Measurements from ENCODE around the gene FOXP1. TPM values are rescaled to one million over a fixed set of nuclear protein-coding genes. Genes with fewer than 3 reads are reported as not detected.

The FOXP1 gene
- polyA plus RNA-seq, 4 donors = 4.9 to 66.5 (median 15.3) TPM

GRCh38 chr3:71088019-71088708, 495.4 kb downstream of the FOXP1 start:
- Histone ChIP-seq H3K27ac (ENCODE audit: low read depth in 1 of 3, low read length in 2 of 3) (peak overlapping the region in 2 of 3 donors; percentile 9 to 20), H3K27me3 (ENCODE audit: control insufficient read depth in 3 of 3, insufficient read depth in 3 of 3, low read length in 3 of 3) (no peaks in the 10 kb centered on the region), H3K9me3 (ENCODE audit: control insufficient read depth in 2 of 2, insufficient read depth in 1 of 2, low read depth in 1 of 2, low read length in 1 of 2) (no peaks in the 10 kb centered on the region), H3K4me1 (ENCODE audit: control insufficient read depth in 3 of 3, insufficient read depth in 2 of 3, low read depth in 1 of 3, low read length in 2 of 3) (peaks cover 0 to 10% (median 8%) of the 10 kb centered on the region in 3 donors), H3K4me3 (ENCODE audit: low read depth in 1 of 3, low read length in 3 of 3) (no peak overlapping the region), H3K36me3 (ENCODE audit: control insufficient read depth in 3 of 3, insufficient read depth in 2 of 3, low read depth in 1 of 3, low read length in 3 of 3) (peaks cover 0 to 14% (median 0%) of the 10 kb centered on the region in 3 donors)
- FAIRE-seq = no peak
- no peak for DNase-seq
- 80 to 87% (median 83%) methylated on average over 8 of the region's 8 CpGs for WGBS, 3 donors

- peaks cover 0 to 17% (median 2%) of the 10 kb centered on the region in 3 donors for H3K36me3 ChIP-seq (ENCODE audit: control insufficient read depth in 3 of 3, insufficient read depth in 2 of 3, low read depth in 1 of 3, low read length in 3 of 3)
- 74 to 83% (median 76%) methylated on average over 9 of the region's 9 CpGs for WGBS, 3 donors
- no peak overlapping the region for H3K4me3 ChIP-seq (ENCODE audit: low read depth in 1 of 3, low read length in 3 of 3)
- H3K4me1 ChIP-seq (ENCODE audit: control insufficient read depth in 3 of 3, insufficient read depth in 2 of 3, low read depth in 1 of 3, low read length in 2 of 3) = peaks cover 0 to 10% (median 8%) of the 10 kb centered on the region in 3 donors
- no peaks in the 10 kb centered on the region for H3K9me3 ChIP-seq (ENCODE audit: control insufficient read depth in 2 of 2, insufficient read depth in 1 of 2, low read depth in 1 of 2, low read length in 1 of 2)
- peak overlapping the region in 1 of 3 donors; percentile 32 for H3K27ac ChIP-seq (ENCODE audit: low read depth in 1 of 3, low read length in 2 of 3)
- DNase-seq (no peak), FAIRE-seq (no peak)
- H3K27me3 ChIP-seq (ENCODE audit: control insufficient read depth in 3 of 3, insufficient read depth in 3 of 3, low read length in 3 of 3) = no peaks in the 10 kb centered on the region
Observed at GRCh38 chr3:71087143-71088018, 496.1 kb downstream of the FOXP1 start.

GRCh38 chr3:71086777-71087142, 496.8 kb downstream of the FOXP1 start:
- Histone ChIP-seq H3K27ac (ENCODE audit: low read depth in 1 of 3, low read length in 2 of 3) (peak overlapping the region in 1 of 3 donors; percentile 32), H3K36me3 (ENCODE audit: control insufficient read depth in 3 of 3, insufficient read depth in 2 of 3, low read depth in 1 of 3, low read length in 3 of 3) (peaks cover 0 to 17% (median 2%) of the 10 kb centered on the region in 3 donors), H3K27me3 (ENCODE audit: control insufficient read depth in 3 of 3, insufficient read depth in 3 of 3, low read length in 3 of 3) (no peaks in the 10 kb centered on the region), H3K9me3 (ENCODE audit: control insufficient read depth in 2 of 2, insufficient read depth in 1 of 2, low read depth in 1 of 2, low read length in 1 of 2) (no peaks in the 10 kb centered on the region), H3K4me3 (ENCODE audit: low read depth in 1 of 3, low read length in 3 of 3) (no peak overlapping the region), H3K4me1 (ENCODE audit: control insufficient read depth in 3 of 3, insufficient read depth in 2 of 3, low read depth in 1 of 3, low read length in 2 of 3) (peaks cover 0 to 10% (median 8%) of the 10 kb centered on the region in 3 donors)
- WGBS, 3 donors = 92 to 97% (median 93%) methylated on average over 4 of the region's 4 CpGs
- FAIRE-seq (no peak), DNase-seq (no peak)

- Histone ChIP-seq H3K4me1 (ENCODE audit: control insufficient read depth in 3 of 3, insufficient read depth in 2 of 3, low read depth in 1 of 3, low read length in 2 of 3) (peaks cover 5 to 12% (median 7%) of the 10 kb centered on the region in 3 donors), H3K27ac (ENCODE audit: low read depth in 1 of 3, low read length in 2 of 3) (no peak overlapping the region), H3K9me3 (ENCODE audit: control insufficient read depth in 2 of 2, insufficient read depth in 1 of 2, low read depth in 1 of 2, low read length in 1 of 2) (no peaks in the 10 kb centered on the region), H3K27me3 (ENCODE audit: control insufficient read depth in 3 of 3, insufficient read depth in 3 of 3, low read length in 3 of 3) (no peaks in the 10 kb centered on the region), H3K36me3 (ENCODE audit: control insufficient read depth in 3 of 3, insufficient read depth in 2 of 3, low read depth in 1 of 3, low read length in 3 of 3) (peaks cover 0 to 11% (median 2%) of the 10 kb centered on the region in 3 donors), H3K4me3 (ENCODE audit: low read depth in 1 of 3, low read length in 3 of 3) (no peak overlapping the region)
- 76 to 89% (median 80%) methylated on average over 3 of the region's 3 CpGs for WGBS, 3 donors
- FAIRE-seq (no peak), DNase-seq (no peak)
Observed at GRCh38 chr3:71083726-71084131, 499.8 kb downstream of the FOXP1 start.

DNA sequence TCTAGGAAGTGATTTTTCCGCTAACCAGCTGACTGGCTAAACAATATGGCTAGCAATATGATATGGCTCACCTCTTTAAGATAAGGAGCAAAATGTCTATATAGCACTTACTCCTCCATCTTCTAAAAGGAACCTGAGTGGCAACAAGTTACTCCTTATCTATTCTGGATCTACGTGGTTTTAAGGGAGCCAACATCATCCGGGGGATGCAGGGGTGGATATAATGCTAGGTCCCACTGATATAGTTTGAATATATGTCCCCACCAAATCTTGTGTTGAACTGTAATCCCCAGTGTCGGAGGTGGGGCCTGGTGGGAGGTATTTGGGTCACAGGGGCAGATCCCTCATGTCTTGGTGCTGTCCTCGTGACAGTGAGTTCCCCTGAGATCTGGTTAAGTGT, 500.7 kb downstream of the FOXP1 start:
- FAIRE-seq = no peak
- Histone ChIP-seq H3K4me1 (ENCODE audit: control insufficient read depth in 3 of 3, insufficient read depth in 2 of 3, low read depth in 1 of 3, low read length in 2 of 3) (peaks cover 5 to 8% (median 8%) of the 10 kb centered on the region in 3 donors), H3K4me3 (ENCODE audit: low read depth in 1 of 3, low read length in 3 of 3) (no peak overlapping the region), H3K27ac (ENCODE audit: low read depth in 1 of 3, low read length in 2 of 3) (no peak overlapping the region), H3K27me3 (ENCODE audit: control insufficient read depth in 3 of 3, insufficient read depth in 3 of 3, low read length in 3 of 3) (no peaks in the 10 kb centered on the region), H3K9me3 (ENCODE audit: control insufficient read depth in 2 of 2, insufficient read depth in 1 of 2, low read depth in 1 of 2, low read length in 1 of 2) (no peaks in the 10 kb centered on the region), H3K36me3 (ENCODE audit: control insufficient read depth in 3 of 3, insufficient read depth in 2 of 3, low read depth in 1 of 3, low read length in 3 of 3) (peaks cover 0 to 11% (median 2%) of the 10 kb centered on the region in 3 donors)
- DNase-seq = no peak
- WGBS, 3 donors = 93 to 98% (median 95%) methylated on average over 5 of the region's 5 CpGs

DNA sequence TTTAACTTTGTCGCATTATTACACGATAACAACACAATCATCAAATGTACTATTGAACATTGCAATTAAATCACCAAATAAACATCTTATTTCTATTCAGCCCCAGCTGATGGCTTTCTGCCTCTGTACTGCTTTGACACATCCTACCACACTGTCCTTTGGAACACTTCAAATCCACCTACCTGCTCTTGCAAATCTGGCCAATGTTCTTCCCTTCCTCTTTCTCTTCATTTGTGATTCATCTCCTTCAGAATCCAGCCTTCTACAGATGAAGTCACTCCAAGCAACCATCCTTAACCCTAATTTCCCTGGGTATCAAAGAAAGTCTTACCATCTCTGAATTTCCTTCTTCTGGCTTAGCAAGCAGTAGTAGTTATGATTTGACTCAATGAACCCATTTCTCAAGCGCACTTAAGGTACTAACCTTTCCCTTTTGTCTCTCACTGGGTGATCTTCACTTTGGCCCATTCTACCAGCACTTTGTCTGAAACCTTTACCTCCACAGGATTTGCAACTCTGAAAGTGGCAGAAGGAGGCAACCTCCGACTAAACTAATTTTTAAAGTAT, 502.9 kb downstream of the FOXP1 start:
- Histone ChIP-seq H3K9me3 (ENCODE audit: control insufficient read depth in 2 of 2, insufficient read depth in 1 of 2, low read depth in 1 of 2, low read length in 1 of 2) (no peaks in the 10 kb centered on the region), H3K4me1 (ENCODE audit: control insufficient read depth in 3 of 3, insufficient read depth in 2 of 3, low read depth in 1 of 3, low read length in 2 of 3) (peaks cover 5 to 12% (median 6%) of the 10 kb centered on the region in 3 donors), H3K27ac (ENCODE audit: low read depth in 1 of 3, low read length in 2 of 3) (no peak overlapping the region), H3K27me3 (ENCODE audit: control insufficient read depth in 3 of 3, insufficient read depth in 3 of 3, low read length in 3 of 3) (no peaks in the 10 kb centered on the region), H3K4me3 (ENCODE audit: low read depth in 1 of 3, low read length in 3 of 3) (no peak overlapping the region), H3K36me3 (ENCODE audit: control insufficient read depth in 3 of 3, insufficient read depth in 2 of 3, low read depth in 1 of 3, low read length in 3 of 3) (peaks cover 0 to 15% (median 2%) of the 10 kb centered on the region in 3 donors)
- WGBS, 3 donors = 57 to 65% (median 62%) methylated on average over 4 of the region's 4 CpGs
- DNase-seq (no peak), FAIRE-seq (no peak)

DNA sequence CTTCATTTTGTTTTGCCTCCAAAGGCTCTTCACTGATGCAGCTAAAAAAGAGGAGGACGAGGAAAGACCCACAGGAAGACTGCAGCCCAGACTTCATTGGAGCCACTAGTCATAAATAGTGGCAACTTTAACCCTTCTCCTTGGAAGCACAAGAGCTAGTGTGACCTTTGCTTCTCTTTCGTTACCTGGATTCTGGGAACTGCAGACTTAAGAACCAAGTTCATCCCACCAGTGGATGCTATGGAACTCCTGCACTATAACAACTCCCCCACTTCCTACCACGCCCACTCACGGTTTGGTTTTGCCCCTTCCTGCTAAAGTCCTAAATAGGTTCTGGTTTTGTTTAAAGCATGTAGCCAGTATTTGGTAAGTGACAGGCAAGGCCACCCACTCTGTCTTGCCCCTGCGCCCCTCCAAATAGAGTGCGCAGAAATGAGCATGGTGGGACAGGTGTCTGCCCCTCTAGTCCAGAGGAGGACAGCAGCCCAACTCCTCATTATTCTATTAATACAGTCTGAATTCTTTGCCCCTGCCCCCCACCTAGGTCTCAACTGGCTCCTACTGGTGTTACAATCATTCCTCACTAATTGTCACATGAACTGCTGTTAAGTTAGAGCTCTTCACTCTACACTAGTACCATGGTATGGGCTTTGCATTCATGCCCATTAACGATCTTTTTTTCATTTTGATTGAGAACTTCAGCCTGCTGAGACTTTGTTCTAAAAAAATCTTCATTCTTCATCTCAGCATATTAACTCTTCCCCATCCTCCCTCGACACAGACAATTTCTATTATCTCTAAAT, 504.6 kb downstream of the FOXP1 start:
- Histone ChIP-seq H3K27me3 (ENCODE audit: control insufficient read depth in 3 of 3, insufficient read depth in 3 of 3, low read length in 3 of 3) (no peaks in the 10 kb centered on the region), H3K27ac (ENCODE audit: low read depth in 1 of 3, low read length in 2 of 3) (no peak overlapping the region), H3K9me3 (ENCODE audit: control insufficient read depth in 2 of 2, insufficient read depth in 1 of 2, low read depth in 1 of 2, low read length in 1 of 2) (no peaks in the 10 kb centered on the region), H3K4me1 (ENCODE audit: control insufficient read depth in 3 of 3, insufficient read depth in 2 of 3, low read depth in 1 of 3, low read length in 2 of 3) (peaks cover 5 to 12% (median 6%) of the 10 kb centered on the region in 3 donors), H3K36me3 (ENCODE audit: control insufficient read depth in 3 of 3, insufficient read depth in 2 of 3, low read depth in 1 of 3, low read length in 3 of 3) (peaks cover 0 to 16% (median 2%) of the 10 kb centered on the region in 3 donors), H3K4me3 (ENCODE audit: low read depth in 1 of 3, low read length in 3 of 3) (no peak overlapping the region)
- DNase-seq (peak in 1 of 2 donors; percentile 64), FAIRE-seq (no peak)
- WGBS, 3 donors = 56 to 74% (median 64%) methylated on average over 8 of the region's 8 CpGs

All from small intestine (tissue), 7 donors.